ENCODE results near the gene ATP6V0B.

The ATP6V0B gene

GRCh38 chr1:43974443-43975248 lies at the start of gene ATP6V0B:
TSS of gene ATP6V0B (plus strand) at chr1:43974960. CDS start at chr1:43975041, 81 bp downstream.
- peak; percentile 85 for DNase-seq (ENCODE audit: low read depth, low spot score)

GRCh38 chr1:43925846-43926245 lies 48.9 kb upstream of the ATP6V0B start:
- DNase-seq (ENCODE audit: low read depth, low spot score), result no peak

DNA sequence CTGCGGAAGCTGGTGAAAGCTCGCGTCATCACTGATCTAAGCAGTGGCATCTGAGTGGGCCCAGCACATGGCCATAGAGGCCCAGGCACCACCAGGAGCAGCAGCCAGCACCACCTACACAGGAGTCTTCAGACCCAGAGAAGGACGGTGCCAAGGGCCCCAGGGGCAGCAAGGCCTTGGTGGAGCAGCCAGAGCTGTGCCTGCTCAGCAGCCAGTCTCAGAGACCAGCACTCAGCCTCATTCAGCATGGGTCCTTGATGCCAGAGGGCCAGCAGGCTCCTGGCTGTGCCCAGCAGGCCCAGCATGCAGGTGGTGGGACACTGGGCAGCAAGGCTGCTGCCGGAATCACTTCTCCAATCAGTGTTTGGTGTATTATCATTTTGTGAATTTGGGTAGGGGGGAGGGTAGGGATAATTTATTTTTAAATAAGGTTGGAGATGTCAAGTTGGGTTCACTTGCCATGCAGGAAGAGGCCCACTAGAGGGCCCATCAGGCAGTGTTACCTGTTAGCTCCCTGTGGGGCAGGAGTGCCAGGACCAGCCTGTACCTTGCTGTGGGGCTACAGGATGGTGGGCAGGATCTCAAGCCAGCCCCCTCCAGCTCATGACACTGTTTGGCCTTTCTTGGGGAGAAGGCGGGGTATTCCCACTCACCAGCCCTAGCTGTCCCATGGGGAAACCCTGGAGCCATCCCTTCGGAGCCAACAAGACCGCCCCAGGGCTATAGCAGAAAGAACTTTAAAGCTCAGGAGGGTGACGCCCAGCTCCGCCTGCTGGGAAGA lies 44.4 kb upstream of the ATP6V0B start:
- DNase-seq (ENCODE audit: low read depth, low spot score), result no peak

- DNase-seq (ENCODE audit: low read depth, low spot score), result no peak
Measured at GRCh38 chr1:43930949-43931275, 43.8 kb upstream of the ATP6V0B start.

- no peak for DNase-seq (ENCODE audit: low read depth, low spot score)
Measured at GRCh38 chr1:43931711-43932660, 42.8 kb upstream of the ATP6V0B start.

GRCh38 chr1:43932786-43933385 lies 41.9 kb upstream of the ATP6V0B start:
- DNase-seq (ENCODE audit: low read depth, low spot score), result no peak

DNA sequence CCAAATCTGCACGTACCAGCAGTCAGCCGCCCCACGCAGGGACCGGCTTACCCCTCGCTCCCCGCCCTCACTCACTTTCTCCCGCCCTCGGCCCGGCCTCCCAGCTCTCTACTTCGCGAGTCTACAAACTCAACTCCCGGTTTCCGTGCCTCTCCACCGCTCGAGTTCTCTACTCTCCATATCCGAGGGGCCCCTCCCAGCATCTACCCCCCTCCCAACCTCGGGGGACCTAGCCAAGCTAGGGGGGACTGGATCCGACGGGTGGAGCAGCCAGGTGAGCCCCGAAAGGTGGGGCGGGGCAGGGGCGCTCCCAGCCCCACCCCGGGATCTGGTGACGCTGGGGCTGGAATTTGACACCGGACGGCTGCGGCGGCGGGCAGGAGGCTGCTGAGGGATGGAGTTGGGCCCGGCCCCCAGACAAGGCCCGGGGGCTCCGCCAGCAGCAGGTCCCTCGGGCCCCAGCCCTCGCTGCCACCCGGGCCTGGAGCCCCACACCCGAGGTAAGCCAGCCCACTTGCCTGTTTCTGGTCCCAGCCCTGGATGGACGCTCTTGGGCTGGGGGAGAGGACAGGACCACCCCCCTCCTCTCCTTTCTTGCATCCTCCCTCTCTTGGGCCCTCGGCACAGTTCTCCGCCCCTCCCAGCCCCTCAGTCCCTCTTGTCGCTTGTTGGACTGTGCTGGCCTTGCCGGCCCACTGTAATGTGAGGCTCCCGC lies 41.2 kb upstream of the ATP6V0B start, which contains the start of gene ARTN:
Gene ARTN (plus strand): TSS at position 416 of the 715 bp plus-strand sequence. CDS start 1,856 bp downstream, outside the sequence.
- no peak for DNase-seq (ENCODE audit: low read depth, low spot score)

- peak; percentile 71 for DNase-seq (ENCODE audit: low read depth, low spot score)
Measured at GRCh38 chr1:43934101-43934985, 40.4 kb upstream of the ATP6V0B start.

DNA sequence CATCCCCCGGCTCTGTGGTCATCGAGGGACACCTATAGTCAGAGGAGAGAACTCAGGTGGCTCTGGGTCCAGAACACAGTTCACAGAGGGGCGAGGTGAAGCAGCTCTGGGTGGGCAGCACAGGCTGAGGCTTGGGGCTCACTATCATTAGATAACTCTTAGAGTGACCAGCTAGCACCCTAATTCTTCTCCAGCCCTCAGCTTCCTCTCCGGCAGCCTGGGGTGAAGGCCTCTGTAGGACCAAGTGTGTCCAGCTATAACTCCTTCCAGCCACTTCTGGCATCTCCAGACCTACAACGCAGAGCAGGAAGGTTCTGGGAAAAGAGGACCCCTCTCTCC lies 39.8 kb upstream of the ATP6V0B start:
- DNase-seq (ENCODE audit: low read depth, low spot score), result no peak

DNA sequence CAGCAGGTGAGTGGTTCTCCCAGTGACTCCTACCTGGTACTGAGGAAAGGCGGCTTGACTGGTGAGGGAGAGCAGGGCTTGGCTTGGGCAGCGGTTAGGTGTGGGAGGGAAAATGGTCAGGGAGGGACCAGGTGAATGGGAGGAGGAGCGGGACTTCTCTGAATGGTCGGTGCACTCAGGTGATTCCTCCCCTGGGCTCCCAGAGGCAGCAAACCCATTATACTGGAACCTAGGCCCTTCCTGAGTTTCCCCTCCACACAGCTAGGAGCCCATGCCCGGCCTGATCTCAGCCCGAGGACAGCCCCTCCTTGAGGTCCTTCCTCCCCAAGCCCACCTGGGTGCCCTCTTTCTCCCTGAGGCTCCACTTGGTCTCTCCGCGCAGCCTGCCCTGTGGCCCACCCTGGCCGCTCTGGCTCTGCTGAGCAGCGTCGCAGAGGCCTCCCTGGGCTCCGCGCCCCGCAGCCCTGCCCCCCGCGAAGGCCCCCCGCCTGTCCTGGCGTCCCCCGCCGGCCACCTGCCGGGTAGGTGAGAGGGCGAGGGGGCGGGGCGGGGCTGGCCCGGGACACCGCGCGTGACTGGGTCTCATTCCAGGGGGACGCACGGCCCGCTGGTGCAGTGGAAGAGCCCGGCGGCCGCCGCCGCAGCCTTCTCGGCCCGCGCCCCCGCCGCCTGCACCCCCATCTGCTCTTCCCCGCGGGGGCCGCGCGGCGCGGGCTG lies 38.9 kb upstream of the ATP6V0B start:
- DNase-seq (ENCODE audit: low read depth, low spot score), result no peak

DNA sequence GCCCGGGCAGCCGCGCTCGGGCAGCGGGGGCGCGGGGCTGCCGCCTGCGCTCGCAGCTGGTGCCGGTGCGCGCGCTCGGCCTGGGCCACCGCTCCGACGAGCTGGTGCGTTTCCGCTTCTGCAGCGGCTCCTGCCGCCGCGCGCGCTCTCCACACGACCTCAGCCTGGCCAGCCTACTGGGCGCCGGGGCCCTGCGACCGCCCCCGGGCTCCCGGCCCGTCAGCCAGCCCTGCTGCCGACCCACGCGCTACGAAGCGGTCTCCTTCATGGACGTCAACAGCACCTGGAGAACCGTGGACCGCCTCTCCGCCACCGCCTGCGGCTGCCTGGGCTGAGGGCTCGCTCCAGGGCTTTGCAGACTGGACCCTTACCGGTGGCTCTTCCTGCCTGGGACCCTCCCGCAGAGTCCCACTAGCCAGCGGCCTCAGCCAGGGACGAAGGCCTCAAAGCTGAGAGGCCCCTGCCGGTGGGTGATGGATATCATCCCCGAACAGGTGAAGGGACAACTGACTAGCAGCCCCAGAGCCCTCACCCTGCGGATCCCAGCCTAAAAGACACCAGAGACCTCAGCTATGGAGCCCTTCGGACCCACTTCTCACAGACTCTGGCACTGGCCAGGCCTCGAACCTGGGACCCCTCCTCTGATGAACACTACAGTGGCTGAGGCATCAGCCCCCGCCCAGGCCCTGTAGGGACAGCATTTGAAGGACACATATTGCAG lies 38.2 kb upstream of the ATP6V0B start:
- DNase-seq (ENCODE audit: low read depth, low spot score), result no peak

- no peak for DNase-seq (ENCODE audit: low read depth, low spot score)
Measured at GRCh38 chr1:43937179-43937865, 37.4 kb upstream of the ATP6V0B start.

GRCh38 chr1:43938383-43938782 lies 36.4 kb upstream of the ATP6V0B start:
- no peak for DNase-seq (ENCODE audit: low read depth, low spot score)

GRCh38 chr1:43938892-43939587 lies 35.7 kb upstream of the ATP6V0B start:
- no peak for DNase-seq (ENCODE audit: low read depth, low spot score)

- DNase-seq (ENCODE audit: low read depth, low spot score), result no peak
Measured at GRCh38 chr1:43942411-43942810, 32.3 kb upstream of the ATP6V0B start.

DNA sequence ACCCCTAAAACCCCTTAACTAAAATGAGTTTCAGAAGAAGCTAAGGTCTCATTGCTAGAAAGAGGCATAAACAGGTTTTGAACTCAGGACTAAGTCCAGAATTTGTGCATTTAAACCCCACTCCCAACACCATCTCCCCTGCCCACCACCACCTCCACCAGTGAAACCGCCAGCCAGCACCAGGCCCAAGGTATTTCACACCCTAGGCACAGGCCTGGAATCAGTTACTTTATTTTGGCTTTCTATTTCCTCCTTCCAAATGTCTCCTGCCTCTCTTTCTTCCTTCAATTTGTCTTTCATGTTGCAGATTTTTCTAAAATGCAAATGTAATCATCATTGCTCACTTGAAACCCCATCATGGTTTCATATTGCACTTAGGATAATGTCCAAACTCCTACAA lies 29.9 kb upstream of the ATP6V0B start:
- no peak for DNase-seq (ENCODE audit: low read depth, low spot score)

DNA sequence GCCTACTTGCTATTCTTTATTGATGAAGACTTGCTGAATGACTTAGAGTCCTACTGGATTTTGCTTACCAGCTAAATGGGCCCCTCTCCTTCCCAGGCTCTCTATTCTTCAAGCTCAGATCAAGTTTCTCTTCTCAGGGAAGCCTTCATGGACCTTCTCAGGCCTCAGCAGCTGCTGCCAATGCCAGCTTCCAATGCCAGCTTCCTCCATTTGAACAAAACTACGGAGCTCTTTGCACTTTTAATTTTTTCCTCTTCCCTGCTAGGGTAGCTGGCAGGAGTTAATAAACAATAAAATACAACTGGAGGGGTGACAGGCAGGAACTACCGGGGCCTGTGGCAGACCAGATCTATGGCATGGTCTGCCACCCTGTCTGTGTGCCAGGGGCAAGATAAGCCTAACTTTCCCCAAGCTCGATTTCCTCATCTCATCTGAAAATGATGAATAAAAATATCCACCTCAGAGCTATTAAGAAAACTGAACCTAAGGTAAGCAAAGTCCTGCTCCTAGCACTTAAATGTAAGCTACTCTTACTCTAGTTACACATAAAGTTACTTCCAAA lies 29.0 kb upstream of the ATP6V0B start:
- DNase-seq (ENCODE audit: low read depth, low spot score), result no peak
